Nephron progenitor cell (in vitro differentiated cells): ENCODE results near the gene MS4A18.

Source experiments
- DNase-seq: peaks from one replicate; pipeline ENCODE4 v3.0.0; 2021
- H3K27ac Mint-ChIP-seq: 2 replicates; pipeline ENCODE4 v1.8.0; 2021; ENCODE audit warnings: mild to moderate bottlenecking, moderate library complexity, mixed read lengths
- H3K27me3 Mint-ChIP-seq: 2 replicates; pipeline ENCODE4 v1.8.0; 2021; ENCODE audit warnings: mild to moderate bottlenecking, low read depth, mixed read lengths; ENCODE audit not compliant: poor library complexity
- H3K36me3 Mint-ChIP-seq: 2 replicates; pipeline ENCODE4 v1.8.0; 2021; ENCODE audit warnings: low read depth, mixed read lengths
- H3K4me1 Mint-ChIP-seq: 2 replicates; pipeline ENCODE4 v1.8.0; 2021; ENCODE audit warnings: mixed read lengths
- H3K4me3 Mint-ChIP-seq: 2 replicates; pipeline ENCODE4 v1.8.0; 2021; ENCODE audit warnings: mild to moderate bottlenecking, moderate library complexity, mixed read lengths
- H3K9me3 Mint-ChIP-seq: 2 replicates; pipeline ENCODE4 v1.8.0; 2021; ENCODE audit warnings: mild to moderate bottlenecking, moderate library complexity, mixed read lengths
- CTCF ChIP-seq: fragments of 200-600 bp; sonication (generic); IDR thresholded peaks from 2 replicates; pipeline ENCODE4 v1.5.0; 2021; ENCODE audit warnings: antibody characterized with exemption

The MS4A18 gene

DNA sequence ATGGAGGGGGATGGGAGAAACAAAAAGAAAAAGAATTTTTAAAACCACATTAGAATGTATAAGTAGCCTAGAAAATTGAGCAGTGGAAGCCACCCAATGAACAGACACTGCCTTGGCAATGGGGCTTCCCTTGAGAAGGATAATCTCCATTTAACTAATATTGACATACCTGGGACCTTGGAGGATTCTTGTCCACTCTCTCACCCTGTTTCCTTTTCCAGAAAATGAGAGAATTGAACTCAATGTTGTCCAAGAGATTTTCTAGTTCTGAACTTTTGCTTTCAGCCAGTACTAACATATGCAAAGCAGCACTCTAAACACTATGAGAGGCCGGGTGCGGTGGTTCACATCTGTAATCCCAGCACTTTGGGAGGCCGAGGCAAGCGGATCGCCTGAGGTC is 24.6 kb upstream of the MS4A18 start:
- Mint-ChIP-seq H3K9me3 (no peaks in the 10 kb centered on the region), H3K27me3 (peaks cover 13% of the 10 kb centered on the region), H3K27ac (no peak overlapping the region), H3K4me3 (no peak overlapping the region), H3K4me1 (peaks cover 8% of the 10 kb centered on the region), H3K36me3 (no peaks in the 10 kb centered on the region)
- no peak for DNase-seq
- no peak for TF ChIP-seq CTCF

GRCh38 chr11:60700689-60701468 is 23.6 kb upstream of the MS4A18 start:
- peak; percentile 53 for TF ChIP-seq CTCF
- peaks cover 8% of the 10 kb centered on the region for H3K4me1 Mint-ChIP-seq
- no peak overlapping the region for H3K4me3 Mint-ChIP-seq
- peaks cover 19% of the 10 kb centered on the region for H3K27me3 Mint-ChIP-seq
- H3K36me3 Mint-ChIP-seq, result no peaks in the 10 kb centered on the region
- no peaks in the 10 kb centered on the region for H3K9me3 Mint-ChIP-seq
- peak; percentile 34 for DNase-seq
- H3K27ac Mint-ChIP-seq, result no peak overlapping the region

- Mint-ChIP-seq H3K4me1 (peaks cover 8% of the 10 kb centered on the region), H3K27me3 (peaks cover 19% of the 10 kb centered on the region), H3K27ac (no peak overlapping the region), H3K36me3 (no peaks in the 10 kb centered on the region), H3K4me3 (no peak overlapping the region), H3K9me3 (no peaks in the 10 kb centered on the region)
- no peak for TF ChIP-seq CTCF
- DNase-seq, result no peak
These were observed 23.1 kb upstream of the MS4A18 start for GRCh38 chr11:60701469-60701818.

- DNase-seq, result no peak
- peaks cover 8% of the 10 kb centered on the region for H3K4me1 Mint-ChIP-seq
- H3K36me3 Mint-ChIP-seq, result no peaks in the 10 kb centered on the region
- TF ChIP-seq CTCF, result no peak
- no peaks in the 10 kb centered on the region for H3K9me3 Mint-ChIP-seq
- H3K27ac Mint-ChIP-seq, result no peak overlapping the region
- H3K4me3 Mint-ChIP-seq, result no peak overlapping the region
- H3K27me3 Mint-ChIP-seq, result peaks cover 26% of the 10 kb centered on the region
These were observed 21.1 kb upstream of the MS4A18 start for GRCh38 chr11:60703374-60703773.

- no peak for TF ChIP-seq CTCF
- Mint-ChIP-seq H3K9me3 (no peaks in the 10 kb centered on the region), H3K27me3 (peaks cover 26% of the 10 kb centered on the region), H3K27ac (no peak overlapping the region), H3K4me1 (peaks cover 6% of the 10 kb centered on the region), H3K4me3 (no peak overlapping the region), H3K36me3 (no peaks in the 10 kb centered on the region)
- DNase-seq, result no peak
These were observed 18.6 kb upstream of the MS4A18 start for GRCh38 chr11:60705895-60706294.

DNA sequence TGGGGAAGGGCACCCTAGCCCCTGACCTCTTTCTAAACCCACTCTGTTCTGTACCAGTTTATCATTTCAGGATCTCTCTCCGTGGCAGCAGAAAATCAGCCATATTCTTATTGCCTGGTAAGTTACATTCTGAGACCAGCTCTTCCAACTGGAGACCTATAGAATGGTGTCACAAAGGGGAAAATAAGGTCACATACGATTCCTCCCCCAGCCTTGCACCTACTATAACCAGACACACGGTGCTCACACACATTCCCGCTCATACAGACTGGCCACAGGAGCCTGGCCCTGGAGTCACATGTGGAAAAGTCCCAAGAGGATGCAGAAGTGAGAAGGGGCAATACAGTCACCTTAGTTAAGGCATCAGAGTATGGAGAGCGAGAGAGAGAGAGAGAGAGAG is 17.6 kb upstream of the MS4A18 start:
- TF ChIP-seq CTCF, result no peak
- Mint-ChIP-seq H3K27me3 (peaks cover 26% of the 10 kb centered on the region), H3K36me3 (no peaks in the 10 kb centered on the region), H3K9me3 (no peaks in the 10 kb centered on the region), H3K4me3 (no peak overlapping the region), H3K27ac (no peak overlapping the region), H3K4me1 (no peaks in the 10 kb centered on the region)
- no peak for DNase-seq
